ENCODE data around the gene PTGFRN.

PTGFRN gene

GRCh38 chr1:116981521-116982037, 71.9 kb downstream of the PTGFRN start:
- TF ChIP-seq, protein P1, sequence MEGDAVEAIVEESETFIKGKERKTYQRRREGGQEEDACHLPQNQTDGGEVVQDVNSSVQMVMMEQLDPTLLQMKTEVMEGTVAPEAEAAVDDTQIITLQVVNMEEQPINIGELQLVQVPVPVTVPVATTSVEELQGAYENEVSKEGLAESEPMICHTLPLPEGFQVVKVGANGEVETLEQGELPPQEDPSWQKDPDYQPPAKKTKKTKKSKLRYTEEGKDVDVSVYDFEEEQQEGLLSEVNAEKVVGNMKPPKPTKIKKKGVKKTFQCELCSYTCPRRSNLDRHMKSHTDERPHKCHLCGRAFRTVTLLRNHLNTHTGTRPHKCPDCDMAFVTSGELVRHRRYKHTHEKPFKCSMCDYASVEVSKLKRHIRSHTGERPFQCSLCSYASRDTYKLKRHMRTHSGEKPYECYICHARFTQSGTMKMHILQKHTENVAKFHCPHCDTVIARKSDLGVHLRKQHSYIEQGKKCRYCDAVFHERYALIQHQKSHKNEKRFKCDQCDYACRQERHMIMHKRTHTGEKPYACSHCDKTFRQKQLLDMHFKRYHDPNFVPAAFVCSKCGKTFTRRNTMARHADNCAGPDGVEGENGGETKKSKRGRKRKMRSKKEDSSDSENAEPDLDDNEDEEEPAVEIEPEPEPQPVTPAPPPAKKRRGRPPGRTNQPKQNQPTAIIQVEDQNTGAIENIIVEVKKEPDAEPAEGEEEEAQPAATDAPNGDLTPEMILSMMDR (IDR thresholded peaks at IDR 0.05; ENCODE audit: low read depth, low read length, missing control alignments) = no peak
- no peak overlapping the region for H3K4me3 ChIP-seq (replicated peaks; ENCODE audit: low read depth, low read length)
- no peak for DNase-seq (ENCODE audit: extremely low read depth, low read depth)

GRCh38 chr1:116982319-116983004, 72.7 kb downstream of the PTGFRN start:
- TF ChIP-seq, protein P1 (IDR thresholded peaks at IDR 0.05; ENCODE audit: low read depth, low read length, missing control alignments) = no peak
- no peak overlapping the region for H3K4me3 ChIP-seq (replicated peaks; ENCODE audit: low read depth, low read length)
- no peak for DNase-seq (ENCODE audit: extremely low read depth, low read depth)

- TF ChIP-seq, protein P1 (IDR thresholded peaks at IDR 0.05; ENCODE audit: low read depth, low read length, missing control alignments) = no peak
- H3K4me3 ChIP-seq (replicated peaks; ENCODE audit: low read depth, low read length) = no peak overlapping the region
- no peak for DNase-seq (ENCODE audit: extremely low read depth, low read depth)
These were observed 73.4 kb downstream of the PTGFRN start for GRCh38 chr1:116983112-116983511.

GRCh38 chr1:116983678-116984077, 74.0 kb downstream of the PTGFRN start:
- no peak for DNase-seq (ENCODE audit: extremely low read depth, low read depth)
- H3K4me3 ChIP-seq (replicated peaks; ENCODE audit: low read depth, low read length) = no peak overlapping the region
- TF ChIP-seq, protein P1 (IDR thresholded peaks at IDR 0.05; ENCODE audit: low read depth, low read length, missing control alignments) = no peak

GRCh38 chr1:116984406-116985160, 74.9 kb downstream of the PTGFRN start:
- H3K4me3 ChIP-seq (replicated peaks; ENCODE audit: low read depth, low read length) = no peak overlapping the region
- no peak for DNase-seq (ENCODE audit: extremely low read depth, low read depth)
- TF ChIP-seq, protein P1 (IDR thresholded peaks at IDR 0.05; ENCODE audit: low read depth, low read length, missing control alignments) = no peak

GRCh38 chr1:116986421-116987255, 76.9 kb downstream of the PTGFRN start:
- no peak overlapping the region for H3K4me3 ChIP-seq (replicated peaks; ENCODE audit: low read depth, low read length)
- TF ChIP-seq, protein P1 (IDR thresholded peaks at IDR 0.05; ENCODE audit: low read depth, low read length, missing control alignments) = no peak
- no peak for DNase-seq (ENCODE audit: extremely low read depth, low read depth)
